GM23338 (cell line): ENCODE measurements around the gene HADHB. TPM values are rescaled to one million over a fixed set of nuclear protein-coding genes. Genes with fewer than 3 reads are reported as not detected.
A peak's percentile ranks its signal among the peaks of the same experiment; 100 is the strongest.

Experiments
- ATAC-seq: fragments of 200-7000 bp; cut with Tn5 transposase; 3 replicates; pipeline ENCODE4 v1.9.1; 2020
- DNase-seq: peaks from one replicate; pipeline ENCODE4 v3.0.0-alpha.2; 2015; ENCODE audit warnings: low spot score
- H2AFZ ChIP-seq: fragments of 200-600 bp; sonication (generic); 2 replicates; pipeline ENCODE4 v1.8.0; 2016; ENCODE audit warnings: antibody characterized with exemption, mild to moderate bottlenecking, moderate library complexity
- H3F3A ChIP-seq: fragments of 200-600 bp; sonication (generic); replicated peaks from 2 replicates; pipeline ENCODE4 v1.8.0; 2017; ENCODE audit warnings: antibody characterized with exemption, mixed run types, low read depth
- H3K27ac ChIP-seq: fragments of 200-600 bp; sonication (generic); 2 replicates; pipeline ENCODE4 v1.6.1; 2016; ENCODE audit warnings: low read depth
- H3K27me3 ChIP-seq: fragments of 200-600 bp; sonication (generic); 2 replicates; pipeline ENCODE4 v1.8.0; 2016; ENCODE audit warnings: mild to moderate bottlenecking, mixed run types, moderate library complexity; ENCODE audit not compliant: insufficient read depth
- H3K36me3 ChIP-seq: fragments of 200-600 bp; sonication (generic); 2 replicates; pipeline ENCODE4 v1.8.0; 2016; ENCODE audit warnings: mild to moderate bottlenecking; ENCODE audit not compliant: insufficient read depth
- H3K4me1 ChIP-seq: fragments of 200-600 bp; sonication (generic); 2 replicates; pipeline ENCODE4 v1.8.0; 2016; ENCODE audit warnings: mild to moderate bottlenecking, moderate library complexity; ENCODE audit not compliant: insufficient read depth
- H3K4me2 ChIP-seq: fragments of 200-600 bp; sonication (generic); 2 replicates; pipeline ENCODE4 v1.7.1; 2017; ENCODE audit warnings: mixed run types
- H3K4me3 ChIP-seq: fragments of 200-600 bp; sonication (generic); 2 replicates; pipeline ENCODE4 v1.6.1; 2016; ENCODE audit warnings: mixed run types
- H3K79me2 ChIP-seq: fragments of 200-600 bp; sonication (generic); replicated peaks from 2 replicates; pipeline ENCODE4 v1.8.0; 2017; ENCODE audit warnings: mild to moderate bottlenecking; ENCODE audit not compliant: insufficient read depth
- H3K9me2 ChIP-seq: fragments of 200-600 bp; sonication (generic); 2 replicates; pipeline ENCODE4 v1.8.0; 2017; ENCODE audit not compliant: insufficient read depth
- H4K20me1 ChIP-seq: fragments of 200-600 bp; sonication (generic); replicated peaks from 2 replicates; pipeline ENCODE4 v1.8.0; 2017; ENCODE audit warnings: mild to moderate bottlenecking; ENCODE audit not compliant: insufficient read depth
- H3K27ac Mint-ChIP-seq: 2 replicates; pipeline ENCODE4 v1.8.0; 2020; ENCODE audit warnings: inconsistent platforms, mild to moderate bottlenecking, moderate library complexity, mixed read lengths
- H3K27me3 Mint-ChIP-seq: 3 replicates; pipeline ENCODE4 v1.8.0; 2022; ENCODE audit warnings: low read depth, mild to moderate bottlenecking, moderate library complexity, mixed read lengths, inconsistent platforms; ENCODE audit not compliant: insufficient read depth, poor library complexity
- H3K36me3 Mint-ChIP-seq: 3 replicates; pipeline ENCODE4 v1.8.0; 2021; ENCODE audit warnings: low read depth, mild to moderate bottlenecking, inconsistent platforms, moderate library complexity, mixed read lengths
- H3K4me1 Mint-ChIP-seq: 3 replicates; pipeline ENCODE4 v1.8.0; 2020; ENCODE audit warnings: mild to moderate bottlenecking, inconsistent platforms, mixed read lengths
- H3K4me3 Mint-ChIP-seq: 3 replicates; pipeline ENCODE4 v1.8.0; 2021; ENCODE audit warnings: moderate library complexity, mild to moderate bottlenecking, inconsistent platforms, mixed read lengths
- H3K9me3 Mint-ChIP-seq: 3 replicates; pipeline ENCODE4 v1.8.0; 2020; ENCODE audit warnings: moderate library complexity, mild to moderate bottlenecking, inconsistent platforms, mixed read lengths
- CREB1 ChIP-seq: fragments of 250-450 bp; sonication (Bioruptor Pico); IDR thresholded peaks from 2 replicates; pipeline ENCODE4 v1.5.0; 2020; ENCODE audit warnings: low read depth, mild to moderate bottlenecking, moderate library complexity
- CTCF ChIP-seq, 2 experiments: fragments of 200-600 bp in 1 of 2; sonication (generic) in 1 of 2; conservative IDR thresholded peaks; 2 replicates each; pipeline versions ENCODE4 v1.5.1 to v1.6.1; 2016 to 2017; ENCODE audit warnings: antibody characterized with exemption in 2 of 2, low read depth in 2 of 2, mild to moderate bottlenecking in 2 of 2, moderate library complexity in 1 of 2
- EZH2 ChIP-seq: fragments of 200-600 bp; sonication (generic); IDR thresholded peaks from one replicate; pipeline ENCODE4 v1.8.0; 2017; ENCODE audit warnings: antibody characterized with exemption, mild to moderate bottlenecking, low read depth; ENCODE audit not compliant: unreplicated experiment
- EZH2phosphoT487 ChIP-seq: fragments of 200-600 bp; sonication (generic); IDR thresholded peaks from one replicate; pipeline ENCODE4 v1.8.1; 2018; ENCODE audit warnings: antibody characterized with exemption; ENCODE audit not compliant: unreplicated experiment
- JUNB ChIP-seq: IDR thresholded peaks from one replicate; pipeline ENCODE4 v1.6.1; 2016; ENCODE audit warnings: antibody characterized with exemption; ENCODE audit not compliant: unreplicated experiment
- NANOG ChIP-seq: IDR thresholded peaks from 2 replicates; pipeline ENCODE4 v1.6.1; 2016; ENCODE audit warnings: antibody characterized with exemption, borderline replicate concordance
- POLR2AphosphoS5 ChIP-seq: IDR thresholded peaks from 2 replicates; pipeline ENCODE4 v1.6.1; 2016; ENCODE audit warnings: antibody characterized with exemption, low read depth
- STAT1 ChIP-seq: IDR thresholded peaks from one replicate; pipeline ENCODE4 v1.6.1; 2016; ENCODE audit warnings: antibody characterized with exemption; ENCODE audit not compliant: unreplicated experiment
- ZNF114 ChIP-seq: fragments of 250-450 bp; sonication (Bioruptor Pico); IDR thresholded peaks from 2 replicates; pipeline ENCODE4 v1.5.0; 2020; ENCODE audit warnings: mild to moderate bottlenecking, moderate library complexity
- ZNF331 ChIP-seq: fragments of 250-450 bp; sonication (Bioruptor Pico); IDR thresholded peaks from 2 replicates; pipeline ENCODE4 v1.5.0; 2020; ENCODE audit warnings: low read depth, mild to moderate bottlenecking, moderate library complexity
- polyA plus RNA-seq: library from polyadenylated mRNA; unstranded; fragments of >200 nt; fragmentation: Nextera tagmentation; extraction: Ambion mirVana; gene quantifications from 2 replicates; pipeline ENCODE4 v1.2.1, GENCODE V29; 2016
- total RNA-seq: library from RNA; depleted of rRNA; stranded (reverse); fragments of >200 nt; shearing (Covaris generic); gene quantifications from 2 replicates; pipeline ENCODE4 v1.2.3, GENCODE V29; 2014
- TF ChIP-seq, protein P1 (sequence below): IDR thresholded peaks from 2 replicates; pipeline ENCODE4 v1.6.1; 2016; ENCODE audit warnings: antibody characterized with exemption
- TF ChIP-seq, protein P2 (sequence below): IDR thresholded peaks from one replicate; pipeline ENCODE4 v1.6.1; 2018; ENCODE audit warnings: antibody characterized with exemption; ENCODE audit not compliant: unreplicated experiment
- TF ChIP-seq, protein P3 (sequence below): fragments of 250-450 bp; sonication (Bioruptor Pico); IDR thresholded peaks from 2 replicates; pipeline ENCODE4 v1.5.0; 2020; ENCODE audit warnings: mild to moderate bottlenecking, moderate library complexity

HADHB gene
- total and polyA plus RNA-seq, 2 experiments from 2014 or later, result 41.1 to 43.4 TPM

DNA sequence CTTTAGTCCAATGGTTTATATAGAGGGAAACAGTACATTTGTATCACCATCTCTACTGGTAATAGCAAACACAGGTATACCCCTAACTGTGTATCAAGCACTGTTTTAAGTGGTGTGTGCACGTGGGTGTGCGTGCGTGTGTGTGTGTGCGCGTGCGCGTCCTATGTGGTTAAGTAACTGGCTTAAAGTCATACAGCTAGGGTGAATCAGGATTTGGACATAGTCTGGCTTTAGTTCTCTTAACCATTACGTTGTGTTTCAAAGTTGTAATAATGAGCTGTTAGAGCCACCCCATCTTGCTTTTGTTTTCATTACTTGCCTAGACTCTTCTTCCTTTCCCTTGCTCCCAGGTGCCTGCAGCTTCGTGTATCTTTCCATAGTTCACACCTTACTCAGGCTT is 2.1 kb downstream of the HADHB start:
- H3K27ac Mint-ChIP-seq, result no peak overlapping the region
- peaks cover 90% of the 10 kb centered on the region for H3K79me2 ChIP-seq
- ATAC-seq (no peak), DNase-seq (no peak)
- TF ChIP-seq JUNB (no peak), CREB1 (no peak), POLR2AphosphoS5 (no peak), CTCF (conservative IDR thresholded peaks at IDR 0.05; ENCODE audit: low read depth in 2 of 2) (no peak), STAT1 (no peak), EZH2 (no peak), EZH2phosphoT487 (no peak), ZNF331 (CRISPR knock-in tag) (no peak), NANOG (no peak), ZNF114 (CRISPR knock-in tag) (no peak)
- TF ChIP-seq, protein P1, sequence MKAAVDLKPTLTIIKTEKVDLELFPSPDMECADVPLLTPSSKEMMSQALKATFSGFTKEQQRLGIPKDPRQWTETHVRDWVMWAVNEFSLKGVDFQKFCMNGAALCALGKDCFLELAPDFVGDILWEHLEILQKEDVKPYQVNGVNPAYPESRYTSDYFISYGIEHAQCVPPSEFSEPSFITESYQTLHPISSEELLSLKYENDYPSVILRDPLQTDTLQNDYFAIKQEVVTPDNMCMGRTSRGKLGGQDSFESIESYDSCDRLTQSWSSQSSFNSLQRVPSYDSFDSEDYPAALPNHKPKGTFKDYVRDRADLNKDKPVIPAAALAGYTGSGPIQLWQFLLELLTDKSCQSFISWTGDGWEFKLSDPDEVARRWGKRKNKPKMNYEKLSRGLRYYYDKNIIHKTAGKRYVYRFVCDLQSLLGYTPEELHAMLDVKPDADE, result no peak
- TF ChIP-seq, protein P2, sequence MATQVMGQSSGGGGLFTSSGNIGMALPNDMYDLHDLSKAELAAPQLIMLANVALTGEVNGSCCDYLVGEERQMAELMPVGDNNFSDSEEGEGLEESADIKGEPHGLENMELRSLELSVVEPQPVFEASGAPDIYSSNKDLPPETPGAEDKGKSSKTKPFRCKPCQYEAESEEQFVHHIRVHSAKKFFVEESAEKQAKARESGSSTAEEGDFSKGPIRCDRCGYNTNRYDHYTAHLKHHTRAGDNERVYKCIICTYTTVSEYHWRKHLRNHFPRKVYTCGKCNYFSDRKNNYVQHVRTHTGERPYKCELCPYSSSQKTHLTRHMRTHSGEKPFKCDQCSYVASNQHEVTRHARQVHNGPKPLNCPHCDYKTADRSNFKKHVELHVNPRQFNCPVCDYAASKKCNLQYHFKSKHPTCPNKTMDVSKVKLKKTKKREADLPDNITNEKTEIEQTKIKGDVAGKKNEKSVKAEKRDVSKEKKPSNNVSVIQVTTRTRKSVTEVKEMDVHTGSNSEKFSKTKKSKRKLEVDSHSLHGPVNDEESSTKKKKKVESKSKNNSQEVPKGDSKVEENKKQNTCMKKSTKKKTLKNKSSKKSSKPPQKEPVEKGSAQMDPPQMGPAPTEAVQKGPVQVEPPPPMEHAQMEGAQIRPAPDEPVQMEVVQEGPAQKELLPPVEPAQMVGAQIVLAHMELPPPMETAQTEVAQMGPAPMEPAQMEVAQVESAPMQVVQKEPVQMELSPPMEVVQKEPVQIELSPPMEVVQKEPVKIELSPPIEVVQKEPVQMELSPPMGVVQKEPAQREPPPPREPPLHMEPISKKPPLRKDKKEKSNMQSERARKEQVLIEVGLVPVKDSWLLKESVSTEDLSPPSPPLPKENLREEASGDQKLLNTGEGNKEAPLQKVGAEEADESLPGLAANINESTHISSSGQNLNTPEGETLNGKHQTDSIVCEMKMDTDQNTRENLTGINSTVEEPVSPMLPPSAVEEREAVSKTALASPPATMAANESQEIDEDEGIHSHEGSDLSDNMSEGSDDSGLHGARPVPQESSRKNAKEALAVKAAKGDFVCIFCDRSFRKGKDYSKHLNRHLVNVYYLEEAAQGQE, result no peak
- TF ChIP-seq, protein P3, sequence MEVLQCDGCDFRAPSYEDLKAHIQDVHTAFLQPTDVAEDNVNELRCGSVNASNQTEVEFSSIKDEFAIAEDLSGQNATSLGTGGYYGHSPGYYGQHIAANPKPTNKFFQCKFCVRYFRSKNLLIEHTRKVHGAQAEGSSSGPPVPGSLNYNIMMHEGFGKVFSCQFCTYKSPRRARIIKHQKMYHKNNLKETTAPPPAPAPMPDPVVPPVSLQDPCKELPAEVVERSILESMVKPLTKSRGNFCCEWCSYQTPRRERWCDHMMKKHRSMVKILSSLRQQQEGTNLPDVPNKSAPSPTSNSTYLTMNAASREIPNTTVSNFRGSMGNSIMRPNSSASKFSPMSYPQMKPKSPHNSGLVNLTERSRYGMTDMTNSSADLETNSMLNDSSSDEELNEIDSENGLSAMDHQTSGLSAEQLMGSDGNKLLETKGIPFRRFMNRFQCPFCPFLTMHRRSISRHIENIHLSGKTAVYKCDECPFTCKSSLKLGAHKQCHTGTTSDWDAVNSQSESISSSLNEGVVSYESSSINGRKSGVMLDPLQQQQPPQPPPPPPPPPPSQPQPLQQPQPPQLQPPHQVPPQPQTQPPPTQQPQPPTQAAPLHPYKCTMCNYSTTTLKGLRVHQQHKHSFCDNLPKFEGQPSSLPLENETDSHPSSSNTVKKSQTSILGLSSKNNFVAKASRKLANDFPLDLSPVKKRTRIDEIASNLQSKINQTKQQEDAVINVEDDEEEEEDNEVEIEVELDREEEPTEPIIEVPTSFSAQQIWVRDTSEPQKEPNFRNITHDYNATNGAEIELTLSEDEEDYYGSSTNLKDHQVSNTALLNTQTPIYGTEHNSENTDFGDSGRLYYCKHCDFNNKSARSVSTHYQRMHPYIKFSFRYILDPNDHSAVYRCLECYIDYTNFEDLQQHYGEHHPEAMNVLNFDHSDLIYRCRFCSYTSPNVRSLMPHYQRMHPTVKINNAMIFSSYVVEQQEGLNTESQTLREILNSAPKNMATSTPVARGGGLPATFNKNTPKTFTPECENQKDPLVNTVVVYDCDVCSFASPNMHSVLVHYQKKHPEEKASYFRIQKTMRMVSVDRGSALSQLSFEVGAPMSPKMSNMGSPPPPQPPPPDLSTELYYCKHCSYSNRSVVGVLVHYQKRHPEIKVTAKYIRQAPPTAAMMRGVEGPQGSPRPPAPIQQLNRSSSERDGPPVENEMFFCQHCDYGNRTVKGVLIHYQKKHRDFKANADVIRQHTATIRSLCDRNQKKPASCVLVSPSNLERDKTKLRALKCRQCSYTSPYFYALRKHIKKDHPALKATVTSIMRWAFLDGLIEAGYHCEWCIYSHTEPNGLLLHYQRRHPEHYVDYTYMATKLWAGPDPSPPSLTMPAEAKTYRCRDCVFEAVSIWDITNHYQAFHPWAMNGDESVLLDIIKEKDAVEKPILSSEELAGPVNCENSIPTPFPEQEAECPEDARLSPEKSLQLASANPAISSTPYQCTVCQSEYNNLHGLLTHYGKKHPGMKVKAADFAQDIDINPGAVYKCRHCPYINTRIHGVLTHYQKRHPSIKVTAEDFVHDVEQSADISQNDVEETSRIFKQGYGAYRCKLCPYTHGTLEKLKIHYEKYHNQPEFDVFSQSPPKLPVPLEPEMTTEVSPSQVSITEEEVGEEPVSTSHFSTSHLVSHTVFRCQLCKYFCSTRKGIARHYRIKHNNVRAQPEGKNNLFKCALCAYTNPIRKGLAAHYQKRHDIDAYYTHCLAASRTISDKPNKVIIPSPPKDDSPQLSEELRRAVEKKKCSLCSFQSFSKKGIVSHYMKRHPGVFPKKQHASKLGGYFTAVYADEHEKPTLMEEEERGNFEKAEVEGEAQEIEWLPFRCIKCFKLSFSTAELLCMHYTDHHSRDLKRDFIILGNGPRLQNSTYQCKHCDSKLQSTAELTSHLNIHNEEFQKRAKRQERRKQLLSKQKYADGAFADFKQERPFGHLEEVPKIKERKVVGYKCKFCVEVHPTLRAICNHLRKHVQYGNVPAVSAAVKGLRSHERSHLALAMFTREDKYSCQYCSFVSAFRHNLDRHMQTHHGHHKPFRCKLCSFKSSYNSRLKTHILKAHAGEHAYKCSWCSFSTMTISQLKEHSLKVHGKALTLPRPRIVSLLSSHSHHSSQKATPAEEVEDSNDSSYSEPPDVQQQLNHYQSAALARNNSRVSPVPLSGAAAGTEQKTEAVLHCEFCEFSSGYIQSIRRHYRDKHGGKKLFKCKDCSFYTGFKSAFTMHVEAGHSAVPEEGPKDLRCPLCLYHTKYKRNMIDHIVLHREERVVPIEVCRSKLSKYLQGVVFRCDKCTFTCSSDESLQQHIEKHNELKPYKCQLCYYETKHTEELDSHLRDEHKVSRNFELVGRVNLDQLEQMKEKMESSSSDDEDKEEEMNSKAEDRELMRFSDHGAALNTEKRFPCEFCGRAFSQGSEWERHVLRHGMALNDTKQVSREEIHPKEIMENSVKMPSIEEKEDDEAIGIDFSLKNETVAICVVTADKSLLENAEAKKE (CRISPR knock-in tag), result no peak
- H3K27me3 ChIP-seq, result no peaks in the 10 kb centered on the region
- H3K36me3 Mint-ChIP-seq, result no peaks in the 10 kb centered on the region
- H3K4me3 Mint-ChIP-seq, result peak overlapping the region; percentile 96
- no peaks in the 10 kb centered on the region for H3K9me2 ChIP-seq
- no peak overlapping the region for H3K27ac ChIP-seq
- peaks cover 4% of the 10 kb centered on the region for H3K27me3 Mint-ChIP-seq
- H3F3A ChIP-seq, result peaks cover 11% of the 10 kb centered on the region
- peaks cover 22% of the 10 kb centered on the region for H3K4me1 ChIP-seq
- peaks cover 16% of the 10 kb centered on the region for H3K4me1 Mint-ChIP-seq
- H2AFZ ChIP-seq, result no peak overlapping the region
- no peak overlapping the region for H3K4me2 ChIP-seq
- 0 out of 2 replicates have a peak overlapping the region, but pooled peaks have one; percentile 99 for H3K4me3 ChIP-seq
- H4K20me1 ChIP-seq, result peaks cover 8% of the 10 kb centered on the region
- H3K36me3 ChIP-seq, result no peaks in the 10 kb centered on the region
- no peaks in the 10 kb centered on the region for H3K9me3 Mint-ChIP-seq
